Activated CD8-positive, alpha-beta memory T cell treated with anti-CD3 and anti-CD28 coated beads for 36 hours (primary cell): ENCODE results near the gene NDUFS6. TPM values are rescaled to one million over a fixed set of nuclear protein-coding genes. Genes with fewer than 3 reads are reported as not detected.
"Not testable (repeated sequence)": the region's sequence is repeated elsewhere in the genome, so short reads cannot be mapped to it uniquely, and the experiment has no call there.

Experiments
- CTCF ChIA-PET: fragments of 350-600 bp; sonication (Branson Sonifier 250); formaldehyde crosslinking; loops from one replicate; lab custom pipeline; 2021; ENCODE audit warnings: antibody characterized with exemption; lab: Charles Lee
- POLR2A ChIA-PET: fragments of 350-600 bp; sonication (Branson Sonifier 250); formaldehyde crosslinking; loops from one replicate; lab custom pipeline; 2021; ENCODE audit warnings: antibody characterized with exemption; lab: Charles Lee
- total RNA-seq, 2 experiments: library from RNA; stranded (reverse); gene quantifications; one replicate each; pipeline ENCODE4 v1.2.3, GENCODE V29; 2021

NDUFS6 gene
- total RNA-seq, 2 experiments from 2014 or later = 46.7 to 47.5 TPM

- ChIA-PET CTCF (no interaction called here), POLR2A (no interaction called here)
Measured at GRCh38 chr5:1805736-1806135, 4.5 kb downstream of the NDUFS6 start.

GRCh38 chr5:1806199-1806598 is 5.0 kb downstream of the NDUFS6 start:
- CTCF ChIA-PET = no interaction called here
- POLR2A ChIA-PET = no interaction called here

DNA sequence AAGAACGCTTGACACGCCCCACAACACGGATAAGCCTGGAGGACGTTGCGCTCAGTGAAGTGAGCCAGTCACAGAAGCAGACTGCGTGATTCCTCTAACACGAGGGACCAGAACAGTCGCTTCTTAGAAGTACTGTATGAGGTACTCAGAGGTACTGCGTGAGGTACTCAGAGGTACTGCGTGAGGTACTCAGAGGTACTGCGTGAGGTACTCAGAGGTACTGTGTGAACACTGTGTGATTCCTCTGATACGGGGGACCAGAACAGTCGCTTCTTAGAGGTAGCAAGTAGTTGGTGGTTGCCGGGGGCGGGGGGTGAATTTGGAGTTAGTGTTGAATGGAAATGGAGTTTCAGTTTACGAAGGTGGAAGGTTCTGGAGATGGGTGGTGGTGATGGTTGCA is 5.8 kb downstream of the NDUFS6 start:
- CTCF ChIA-PET = no interaction called here
- POLR2A ChIA-PET = no interaction called here

- ChIA-PET CTCF (no interaction called here), POLR2A (no interaction called here)
Measured at GRCh38 chr5:1807451-1808185, 6.4 kb downstream of the NDUFS6 start.

DNA sequence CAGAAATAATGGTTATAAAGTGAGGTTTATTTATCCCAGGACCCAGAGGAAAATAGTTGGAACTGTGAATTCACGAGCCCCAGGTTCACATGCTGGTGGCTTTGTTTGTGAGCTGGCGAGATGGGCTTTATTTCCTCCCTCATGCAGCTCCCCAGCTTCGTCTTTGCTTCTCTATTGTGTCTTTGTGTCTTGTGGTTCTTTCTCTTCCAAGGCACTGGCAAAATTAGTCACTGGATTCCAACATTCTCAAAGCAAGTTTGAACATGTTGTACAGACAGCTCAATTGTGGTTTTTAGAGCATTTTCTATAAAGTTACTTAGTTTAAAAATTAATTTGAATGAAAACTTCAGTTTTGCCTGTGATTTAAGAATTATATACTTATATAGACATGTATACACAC is 7.2 kb downstream of the NDUFS6 start:
- ChIA-PET POLR2A (no interaction called here), CTCF (no interaction called here)

DNA sequence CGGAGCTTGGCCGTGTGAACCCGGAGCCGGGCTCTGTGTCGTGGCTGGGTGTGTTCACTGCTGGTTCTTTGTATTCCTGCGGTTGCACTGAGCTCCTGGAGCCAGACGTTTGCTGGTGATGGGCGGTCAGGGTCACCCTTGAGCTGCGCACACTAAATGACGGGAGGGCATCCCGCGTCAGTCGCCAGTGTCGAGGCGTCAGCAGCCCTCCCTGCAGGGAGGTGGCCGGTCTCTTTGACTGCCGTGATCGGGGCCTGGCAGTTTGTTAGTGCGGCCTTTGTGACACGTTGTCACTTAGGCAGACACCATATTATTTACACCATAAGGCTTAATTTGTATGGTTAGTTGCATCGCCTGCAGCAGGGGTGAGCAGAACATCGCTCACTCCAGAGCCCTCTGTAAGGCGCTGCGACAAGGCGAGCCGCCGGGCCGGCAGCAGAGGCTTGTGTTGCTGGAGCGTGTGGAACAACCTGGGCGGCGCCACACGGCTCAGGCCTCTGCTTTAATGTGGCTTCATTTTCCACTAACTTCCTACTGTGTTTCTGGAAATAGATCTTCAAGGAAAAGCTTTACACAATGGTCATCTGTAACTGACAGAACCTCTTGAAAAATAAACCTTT is 8.3 kb downstream of the NDUFS6 start:
- POLR2A ChIA-PET = no interaction called here
- CTCF ChIA-PET = no interaction called here

- POLR2A ChIA-PET = no interaction called here
Measured at GRCh38 chr5:1810581-1811101, 9.4 kb downstream of the NDUFS6 start.

DNA sequence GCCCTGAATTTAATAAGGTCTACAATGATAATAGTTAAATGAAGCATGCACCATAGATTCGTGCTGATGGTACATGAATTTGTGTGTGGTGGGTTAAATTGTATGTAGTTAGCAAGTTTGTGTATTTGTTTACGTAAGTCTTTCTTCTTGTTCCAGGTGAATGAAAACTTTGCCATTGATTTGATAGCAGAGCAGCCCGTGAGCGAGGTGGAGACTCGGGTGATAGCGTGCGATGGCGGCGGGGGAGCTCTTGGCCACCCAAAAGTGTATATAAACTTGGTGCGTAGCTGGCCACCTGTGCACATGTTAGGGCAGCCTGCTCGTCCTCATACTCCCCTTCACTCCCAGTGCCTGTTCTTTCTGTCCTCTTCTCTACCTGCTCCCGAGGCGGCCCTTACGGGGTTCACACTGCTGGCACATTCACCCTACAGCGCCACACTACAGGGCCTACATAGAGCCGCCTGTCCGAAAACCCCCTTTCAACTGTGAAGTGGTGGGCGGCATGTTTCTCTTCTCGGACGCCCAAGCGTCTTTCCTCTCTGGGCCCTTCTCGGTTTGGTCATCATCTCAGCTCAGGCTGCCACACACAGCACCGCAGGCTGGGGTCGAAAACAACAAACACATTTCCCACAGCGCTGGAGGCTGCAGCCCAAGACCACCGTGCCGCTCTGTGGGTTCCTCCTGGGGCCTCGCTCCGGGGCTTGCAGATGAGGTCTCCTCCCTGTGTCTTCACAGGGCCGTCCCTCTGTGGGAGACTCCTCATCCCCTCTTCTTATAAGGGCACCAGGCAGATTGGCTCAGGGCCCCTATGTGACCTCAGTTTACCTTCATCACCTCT is 13.2 kb downstream of the NDUFS6 start:
- POLR2A ChIA-PET = no interaction called here

More at GRCh38 chr5:1810581-1811101, 9.4 kb downstream of the NDUFS6 start:
- CTCF ChIA-PET = no interaction called here

DNA sequence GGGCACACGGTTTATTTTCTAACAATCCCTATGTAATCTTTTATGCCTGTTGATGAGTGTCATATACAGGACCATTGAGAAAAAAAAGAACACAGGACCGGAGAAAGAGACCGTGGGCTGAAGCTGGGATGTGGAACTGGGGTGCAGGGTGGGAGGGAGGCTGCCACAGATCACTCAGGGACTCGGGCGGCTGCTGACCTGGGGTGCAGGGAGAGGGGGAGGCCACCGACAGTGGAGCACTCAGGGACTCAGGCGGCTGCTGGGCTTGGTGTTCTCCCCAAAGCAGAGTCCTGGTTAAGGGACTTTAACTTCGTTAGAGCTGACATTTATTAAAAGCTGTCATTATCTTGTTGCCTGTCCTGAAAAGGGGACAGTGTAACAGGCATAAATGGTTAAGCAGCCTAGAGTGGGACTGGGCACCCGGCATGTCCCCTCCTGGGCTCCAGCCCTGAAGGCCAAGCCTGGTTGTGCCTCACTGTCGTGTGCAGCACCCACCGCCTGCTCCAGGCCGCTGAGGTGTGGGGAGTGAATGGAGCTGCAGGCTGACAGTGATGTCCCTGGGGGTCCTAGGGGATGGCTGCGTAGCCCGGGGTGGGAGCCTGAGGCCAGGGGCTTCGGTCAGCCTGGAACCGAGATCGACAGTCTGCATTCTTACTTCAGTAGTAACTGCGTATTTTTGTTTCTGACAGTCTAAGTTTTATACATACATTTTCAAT is 14.0 kb downstream of the NDUFS6 start:
- ChIA-PET CTCF (no interaction called here), POLR2A (no interaction called here)

More for the DNA sequence above, 13.2 kb downstream of the NDUFS6 start:
- CTCF ChIA-PET = no interaction called here

GRCh38 chr5:1815881-1816292 is 14.7 kb downstream of the NDUFS6 start:
- POLR2A ChIA-PET = no interaction called here
- CTCF ChIA-PET = no interaction called here

- POLR2A ChIA-PET, CTCF ChIA-PET: not testable (repeated sequence)
Measured at GRCh38 chr5:1816495-1817089, 15.4 kb downstream of the NDUFS6 start.

DNA sequence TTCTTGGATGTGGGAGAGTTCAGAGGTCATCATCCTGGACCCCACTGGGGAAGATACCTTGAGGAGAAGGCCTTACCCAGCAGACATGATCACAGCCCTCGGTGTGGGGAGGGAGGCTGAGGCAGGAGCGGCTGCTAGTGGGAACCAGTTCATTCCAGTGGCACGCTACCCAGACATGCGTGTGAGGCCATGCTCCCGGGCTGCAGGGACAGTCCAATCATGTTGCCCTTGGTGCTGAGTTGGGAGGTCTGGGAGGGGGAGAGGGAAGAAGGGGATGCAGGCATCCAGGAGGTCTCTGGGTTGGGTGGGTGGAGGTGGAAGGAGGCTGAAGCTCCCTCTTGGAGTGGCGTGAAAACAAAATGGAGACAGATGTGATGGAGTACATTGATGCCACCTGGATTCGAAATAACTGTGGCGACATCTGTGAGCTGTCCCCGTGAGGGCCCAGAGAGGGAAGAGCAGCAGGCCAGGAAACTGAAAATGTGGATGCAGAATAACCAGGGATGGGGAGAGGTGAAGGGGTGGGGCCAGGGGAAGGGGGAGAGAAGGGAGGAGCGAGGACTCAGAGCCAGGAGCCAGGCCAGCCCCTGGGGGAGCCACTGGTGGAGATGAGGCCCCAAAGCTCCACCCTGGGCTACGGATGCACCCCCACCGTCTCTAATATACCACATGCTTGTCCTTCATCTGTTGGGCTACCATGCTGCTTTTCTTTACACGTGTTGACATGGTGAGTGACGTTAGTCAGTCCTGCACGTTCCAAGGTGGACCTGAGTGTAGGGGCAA is 16.2 kb downstream of the NDUFS6 start:
- POLR2A ChIA-PET = no interaction called here

DNA sequence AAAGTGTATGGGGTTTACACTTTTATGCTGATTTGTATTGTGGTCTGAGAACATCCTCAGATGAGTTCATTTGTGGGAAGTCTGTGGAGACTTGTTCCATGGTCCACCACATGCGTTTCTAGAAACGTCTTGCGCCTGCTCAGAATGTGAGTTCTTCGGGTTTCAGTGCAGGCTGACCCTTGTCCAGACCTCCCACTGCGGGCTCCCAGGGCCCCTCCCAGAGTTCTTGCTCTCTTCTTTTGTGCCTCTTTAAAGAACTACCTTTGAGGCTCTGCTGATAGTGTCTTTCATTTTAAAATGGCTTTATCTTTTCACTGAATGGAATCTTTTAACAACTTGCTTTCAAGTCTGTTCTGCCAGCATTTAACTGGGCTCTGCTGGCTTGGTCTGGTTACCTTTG is 17.6 kb downstream of the NDUFS6 start:
- CTCF ChIA-PET = no interaction called here

More for the DNA sequence above, 16.2 kb downstream of the NDUFS6 start:
- CTCF ChIA-PET = no interaction called here

DNA sequence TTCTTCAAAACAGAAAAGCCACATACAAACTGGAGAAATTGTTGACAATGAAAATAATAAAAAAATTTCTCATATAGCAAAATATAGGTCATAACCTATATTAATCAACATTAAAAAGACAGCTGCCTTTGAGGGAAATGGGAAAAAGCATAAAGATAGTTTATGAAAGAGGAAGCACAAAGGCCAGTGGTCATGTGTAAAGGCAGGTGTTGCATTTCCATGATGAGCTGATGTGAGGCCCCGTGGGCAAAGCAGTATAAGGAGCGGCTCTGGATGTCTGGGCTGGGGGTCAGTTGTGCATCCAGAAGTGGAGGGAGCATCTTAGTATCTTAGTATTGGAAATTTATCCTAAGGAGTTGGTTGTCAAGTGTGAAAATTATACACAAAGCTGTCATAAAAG is 18.3 kb downstream of the NDUFS6 start:
- POLR2A ChIA-PET = no interaction called here
- CTCF ChIA-PET = no interaction called here

More for the DNA sequence above, 17.6 kb downstream of the NDUFS6 start:
- POLR2A ChIA-PET = no interaction called here

GRCh38 chr5:1820381-1820780 is 19.2 kb downstream of the NDUFS6 start:
- ChIA-PET POLR2A (no interaction called here), CTCF (no interaction called here)

GRCh38 chr5:1820926-1821325 is 19.7 kb downstream of the NDUFS6 start:
- CTCF ChIA-PET = no interaction called here
- POLR2A ChIA-PET = no interaction called here

DNA sequence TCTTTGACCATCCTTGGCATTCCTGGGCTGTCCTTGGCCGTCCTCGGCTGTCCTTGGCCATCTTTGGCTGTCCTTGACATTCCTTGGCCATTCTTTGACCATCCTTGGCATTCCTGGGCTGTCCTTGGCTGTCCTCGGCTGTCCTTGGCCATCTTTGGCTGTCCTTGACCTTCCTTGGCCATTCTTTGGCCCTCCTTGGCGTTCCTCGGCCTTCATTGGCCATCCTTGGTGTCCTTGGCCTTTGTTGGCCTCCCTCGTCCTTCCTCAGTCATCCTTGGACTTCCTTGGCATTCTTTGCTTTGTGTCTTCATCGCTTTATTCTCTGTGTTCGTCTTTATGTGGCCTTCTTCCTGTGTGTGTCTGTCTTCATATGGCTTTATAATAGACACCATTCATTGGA is 20.7 kb downstream of the NDUFS6 start:
- ChIA-PET POLR2A (no interaction called here), CTCF (no interaction called here)

GRCh38 chr5:1823381-1824034 is 22.3 kb downstream of the NDUFS6 start:
- ChIA-PET CTCF (no interaction called here), POLR2A (no interaction called here)
